Keratinocyte (primary cell): Measurements from ENCODE around the gene NRG3. TPM values are rescaled to one million over a fixed set of nuclear protein-coding genes. Genes with fewer than 3 reads are reported as not detected.

Experiments
- DNase-seq: peaks from one replicate; pipeline ENCODE4 v3.0.0-alpha.2; 2011; ENCODE audit warnings: low read depth, missing footprints, low spot score
- FAIRE-seq: peaks from 2 replicates; lab custom pipeline; 2011; peaks lifted over from hg19 to GRCh38; lab: Jason Lieb, UNC
- H2AFZ ChIP-seq: 2 replicates; pipeline ENCODE4 v1.6.0; 2012; ENCODE audit warnings: low read length, control low read depth, inconsistent platforms; ENCODE audit not compliant: control insufficient read depth
- H3K27ac ChIP-seq: 2 replicates; pipeline ENCODE4 v1.5.1; 2011; ENCODE audit warnings: low read length; ENCODE audit not compliant: control insufficient read depth, insufficient read depth
- H3K27me3 ChIP-seq: 3 replicates; pipeline ENCODE4 v1.6.0; 2011; ENCODE audit warnings: low read length; ENCODE audit not compliant: control insufficient read depth, insufficient read depth; ENCODE audit errors: extremely low read depth
- H3K36me3 ChIP-seq, 2 experiments: 2 replicates in 1 of 2; 3 replicates in 1 of 2; pipeline ENCODE4 v1.5.1; 2011; ENCODE audit warnings: low read length in 2 of 2, mild to moderate bottlenecking in 1 of 2; ENCODE audit not compliant: control insufficient read depth in 2 of 2, insufficient read depth in 2 of 2; ENCODE audit errors: extremely low read depth in 1 of 2
- H3K4me1 ChIP-seq: 3 replicates; pipeline ENCODE4 v1.5.1; 2011; ENCODE audit warnings: low read length; ENCODE audit not compliant: control insufficient read depth, insufficient read depth; ENCODE audit errors: extremely low read depth
- H3K4me2 ChIP-seq: 3 replicates; pipeline ENCODE4 v1.6.0; 2011; ENCODE audit warnings: low read depth, low read length; ENCODE audit not compliant: control insufficient read depth, insufficient read depth; ENCODE audit errors: extremely low read depth
- H3K4me3 ChIP-seq, 3 experiments: fragments of 200-600 bp in 1 of 3; sonication (generic) in 1 of 3; 2 replicates in 2 of 3; 3 replicates in 1 of 3; pipeline ENCODE4 v1.5.1; 2011 to 2016; ENCODE audit warnings: low read length in 3 of 3, mild to moderate bottlenecking in 3 of 3, control low read depth in 2 of 3, inconsistent platforms in 1 of 3, low read depth in 1 of 3, mixed read lengths in 1 of 3, mixed run types in 1 of 3, moderate library complexity in 1 of 3; ENCODE audit not compliant: control insufficient read depth in 2 of 3, insufficient read depth in 2 of 3; ENCODE audit errors: extremely low read depth in 1 of 3
- H3K79me2 ChIP-seq: 2 replicates; pipeline ENCODE4 v1.6.0; 2012; ENCODE audit warnings: low read length; ENCODE audit not compliant: control insufficient read depth, insufficient read depth
- H3K9ac ChIP-seq: 3 replicates; pipeline ENCODE4 v1.6.0; 2011; ENCODE audit warnings: low read length; ENCODE audit not compliant: control insufficient read depth, insufficient read depth; ENCODE audit errors: extremely low read depth
- H3K9me1 ChIP-seq: 3 replicates; pipeline ENCODE4 v1.6.0; 2011; ENCODE audit warnings: low read length; ENCODE audit not compliant: control insufficient read depth, insufficient read depth; ENCODE audit errors: extremely low read depth
- H3K9me3 ChIP-seq: 2 replicates; pipeline ENCODE4 v1.5.1; 2012; ENCODE audit warnings: low read depth, low read length; ENCODE audit not compliant: control insufficient read depth
- H4K20me1 ChIP-seq: 3 replicates; pipeline ENCODE4 v1.6.0; 2011; ENCODE audit warnings: low read length; ENCODE audit not compliant: control insufficient read depth, insufficient read depth; ENCODE audit errors: extremely low read depth
- CTCF ChIP-seq, 3 experiments: IDR thresholded peaks in 1 of 3; conservative IDR thresholded peaks in 1 of 3; optimal IDR thresholded peaks in 1 of 3; 2 replicates in 2 of 3; 3 replicates in 1 of 3; pipeline versions ENCODE3 to v1.5.1; 2011; ENCODE audit warnings: low read length in 3 of 3, mild to moderate bottlenecking in 3 of 3, moderate library complexity in 2 of 3, control low read depth in 1 of 3, inconsistent platforms in 1 of 3; ENCODE audit not compliant: insufficient read depth in 2 of 3; ENCODE audit errors: extremely low read depth in 1 of 3
- EZH2 ChIP-seq: IDR thresholded peaks from one replicate; pipeline ENCODE4 v1.6.1; 2012; ENCODE audit warnings: inconsistent platforms, mild to moderate bottlenecking, low read length, moderate library complexity
- dilution Hi-C: fragments of 300-500 bp; cut with MboI; formaldehyde crosslinking; loops from one replicate; pipeline ENCODE4 v1.7.0; 2020; ENCODE audit warnings: low sequenced_read_pairs; ENCODE audit not compliant: extremely low pct_ligation_motif_present
- polyA plus RNA-seq, 5 experiments: library from polyadenylated mRNA; depleted of rRNA in 3 of 5; stranded (reverse) in 3 of 5; stranded (forward) in 1 of 5; unstranded in 1 of 5; fragments of >200 nt; gene quantifications; 1 replicate in 1 of 5; 2 replicates in 3 of 5; 3 replicates in 1 of 5; pipeline versions ENCODE4 v1.2.1 to v1.2.3, GENCODE V29; 2011 to 2012; ENCODE audit warnings: missing spikeins in 2 of 5, low read depth in 1 of 5, low replicate concordance in 1 of 5

NRG3 gene
- polyA plus RNA-seq, 1 donor (not counting 4 experiments of a cell fraction or from before 2014, with no cell fraction given) = not detected

GRCh38 chr10:82910301-82910700, 1035.3 kb downstream of the NRG3 start:
- H3K9ac ChIP-seq = no peak overlapping the region
- TF ChIP-seq EZH2 (no peak), CTCF (optimal IDR thresholded peaks at IDR 0.05 in 1 of 3, IDR thresholded peaks at IDR 0.05 in 1 of 3, conservative IDR thresholded peaks at IDR 0.05 in 1 of 3; ENCODE audit: extremely low read depth in 1 of 3, insufficient read depth in 2 of 3, low read length in 3 of 3) (no peak)
- no peaks in the 10 kb centered on the region for H3K9me1 ChIP-seq
- H3K27me3 ChIP-seq = no peaks in the 10 kb centered on the region
- H3K4me1 ChIP-seq = no peaks in the 10 kb centered on the region
- H3K36me3 ChIP-seq = no peaks in the 10 kb centered on the region
- no peak overlapping the region for H3K27ac ChIP-seq
- H4K20me1 ChIP-seq = no peaks in the 10 kb centered on the region
- no peak overlapping the region for H2AFZ ChIP-seq
- DNase-seq (no peak), FAIRE-seq (no peak)
- dilution Hi-C loops = no loop called here
- no peak overlapping the region for H3K4me3 ChIP-seq
- no peaks in the 10 kb centered on the region for H3K79me2 ChIP-seq
- no peak overlapping the region for H3K4me2 ChIP-seq
- no peaks in the 10 kb centered on the region for H3K9me3 ChIP-seq

GRCh38 chr10:82914655-82915136, 1039.7 kb downstream of the NRG3 start:
- Histone ChIP-seq H3K9me3 (no peaks in the 10 kb centered on the region), H3K4me2 (no peak overlapping the region), H3K4me1 (no peaks in the 10 kb centered on the region), H4K20me1 (no peaks in the 10 kb centered on the region), H3K9ac (no peak overlapping the region), H3K4me3 (no peak overlapping the region), H3K27me3 (no peaks in the 10 kb centered on the region), H2AFZ (no peak overlapping the region), H3K79me2 (no peaks in the 10 kb centered on the region), H3K9me1 (no peaks in the 10 kb centered on the region), H3K36me3 (no peaks in the 10 kb centered on the region), H3K27ac (no peak overlapping the region)
- FAIRE-seq (no peak), DNase-seq (no peak)
- dilution Hi-C loops = no loop called here
- TF ChIP-seq EZH2 = no peak
- no peak for TF ChIP-seq CTCF (optimal IDR thresholded peaks at IDR 0.05 in 1 of 3, IDR thresholded peaks at IDR 0.05 in 1 of 3, conservative IDR thresholded peaks at IDR 0.05 in 1 of 3; ENCODE audit: extremely low read depth in 1 of 3, insufficient read depth in 2 of 3, low read length in 3 of 3)
